Activated CD4-positive, alpha-beta T cell treated with anti-CD3 and anti-CD28 coated beads, Interleukin-2, amount 50 U/mL, for 24 hours (primary cell): ENCODE results near the gene RNF5.
"Not testable (repeated sequence)": the region's sequence is repeated elsewhere in the genome, so short reads cannot be mapped to it uniquely, and the experiment has no call there.

Source experiments
- DNase-seq, 2 donors: peaks; one replicate each; pipeline ENCODE4 v3.0.0-alpha.2; 2020; ENCODE audit warnings: low read depth in 1 of 2, low spot score in 1 of 2

RNF5 gene

DNA sequence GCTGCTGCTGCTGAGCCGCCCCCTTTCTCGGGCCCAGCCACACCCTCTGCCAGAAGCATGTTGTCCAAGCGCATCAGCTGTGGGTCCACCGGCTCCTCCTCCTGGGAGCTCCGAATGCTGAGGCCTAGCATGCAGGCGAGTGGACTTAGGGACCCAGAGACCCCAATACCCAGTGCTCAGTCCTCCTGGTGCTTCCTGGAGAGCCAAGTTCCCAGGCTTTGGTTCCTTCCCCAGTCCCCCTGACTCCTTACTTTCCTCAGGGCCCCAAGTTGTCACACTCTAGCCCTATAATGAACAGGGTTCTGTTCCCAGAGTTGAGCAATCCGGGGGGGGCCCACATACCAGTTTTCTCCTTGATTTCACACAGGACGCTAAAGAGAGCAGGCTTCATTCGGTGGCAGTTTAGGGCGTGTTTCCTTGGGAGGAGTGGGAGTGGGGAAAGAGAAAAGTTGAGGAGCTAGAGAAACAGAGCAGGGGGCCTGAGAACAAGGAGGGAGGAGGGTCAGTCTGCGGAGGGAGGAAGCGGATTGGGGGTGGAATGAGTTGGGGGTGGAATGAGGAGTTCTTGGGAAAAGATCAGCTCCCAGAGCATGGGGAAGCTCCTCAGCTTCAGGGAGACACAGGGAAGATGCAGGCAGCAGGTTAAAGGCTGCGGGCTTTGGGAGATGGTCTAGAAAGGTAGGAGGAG, 10.3 kb downstream of the RNF5 start:
- no peak for DNase-seq

DNA sequence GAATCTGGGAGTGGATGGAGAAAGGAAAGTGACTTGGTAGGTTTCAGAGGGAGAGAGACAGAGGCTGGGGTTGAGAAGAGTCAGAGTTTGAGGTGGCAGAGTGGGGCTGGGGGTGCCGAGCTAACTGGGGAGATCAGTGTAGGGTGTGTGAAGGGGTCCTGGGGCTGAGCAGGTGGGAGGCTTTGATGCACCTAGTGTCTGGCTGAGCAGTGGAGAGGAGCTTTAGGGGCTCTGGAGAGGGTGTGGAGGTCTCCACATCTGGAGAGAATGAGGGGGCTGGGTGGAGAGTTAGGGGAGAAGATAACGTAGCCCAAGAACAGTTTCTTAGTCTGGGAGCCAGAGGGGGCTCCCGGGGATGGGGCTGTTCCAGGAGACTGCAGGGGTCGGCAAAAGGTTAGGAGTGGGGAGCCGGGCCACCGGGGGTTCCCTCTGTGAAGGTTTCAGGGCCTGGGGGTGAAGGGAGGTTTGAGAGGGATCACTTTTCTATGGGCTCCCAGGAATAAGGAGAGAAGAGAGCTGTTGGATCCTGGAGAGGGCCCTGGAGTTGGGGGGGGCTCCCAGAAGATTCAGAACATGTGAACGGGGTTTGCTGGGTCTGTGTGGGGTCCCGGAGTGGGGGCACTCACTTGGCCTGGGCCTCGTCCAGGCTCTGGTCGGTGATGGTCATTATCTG, 11.0 kb downstream of the RNF5 start:
- no peak for DNase-seq

DNA sequence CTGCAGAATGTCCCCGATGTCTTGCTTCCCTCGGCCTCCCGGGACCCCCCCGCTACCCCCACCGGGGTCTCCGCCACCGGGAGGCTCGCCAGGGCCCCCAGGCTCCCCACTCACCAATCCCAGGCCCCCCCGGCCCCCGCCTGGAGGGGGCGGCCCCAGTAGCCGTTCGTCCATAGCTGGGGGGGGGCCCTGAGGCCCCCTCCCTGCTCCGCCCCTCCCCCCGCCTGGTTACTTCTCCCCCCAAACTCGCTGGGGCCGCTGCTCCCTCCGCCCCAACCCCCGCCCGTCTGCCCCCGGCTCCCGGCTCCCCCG, 11.5 kb downstream of the RNF5 start:
- no peak for DNase-seq

DNA sequence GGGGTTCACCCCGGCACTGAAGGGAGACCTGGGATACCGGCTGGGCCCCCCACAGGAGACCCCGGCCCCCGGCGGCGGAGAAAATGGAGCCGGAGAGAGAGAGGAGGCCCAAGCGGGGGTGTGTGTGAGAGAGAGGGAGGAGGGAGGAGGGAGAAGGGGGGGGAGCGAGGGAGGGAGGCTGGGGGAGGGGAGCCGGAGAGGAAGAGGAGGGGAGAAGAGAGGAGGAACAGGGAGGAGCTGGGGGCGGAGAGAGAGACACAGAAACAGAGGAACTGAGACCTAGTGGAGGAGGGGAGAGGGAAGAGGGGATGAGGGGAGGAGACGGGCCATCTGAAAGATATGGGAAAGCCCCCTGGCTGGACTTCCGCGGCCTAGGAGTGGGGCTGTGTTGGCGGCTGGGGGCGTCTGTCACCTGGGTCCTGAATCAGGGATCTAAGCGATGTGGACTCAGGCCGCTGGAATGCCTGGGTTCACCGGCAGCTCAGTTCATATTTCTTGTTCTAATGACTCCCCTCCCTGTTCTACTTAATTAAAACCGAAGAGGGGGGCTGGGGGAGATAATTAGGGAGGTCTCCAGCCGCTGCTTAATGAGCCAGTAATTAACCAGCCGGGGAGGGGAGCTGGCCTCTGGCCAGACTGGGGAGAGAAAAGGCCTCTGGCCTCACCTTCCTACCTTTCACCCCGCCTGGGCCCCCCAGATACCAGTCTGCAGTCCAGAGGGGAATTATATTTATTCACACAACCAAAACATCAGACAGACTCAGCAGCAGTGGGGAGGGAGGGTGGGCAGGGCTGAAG, 12.0 kb downstream of the RNF5 start, which contains the start of gene PBX2:
Gene PBX2 (minus strand): TSS at position 149 of the 798 bp plus-strand sequence. CDS start 287 bp downstream, outside the sequence.
- DNase-seq, result peak; percentile 49 to 82

DNA sequence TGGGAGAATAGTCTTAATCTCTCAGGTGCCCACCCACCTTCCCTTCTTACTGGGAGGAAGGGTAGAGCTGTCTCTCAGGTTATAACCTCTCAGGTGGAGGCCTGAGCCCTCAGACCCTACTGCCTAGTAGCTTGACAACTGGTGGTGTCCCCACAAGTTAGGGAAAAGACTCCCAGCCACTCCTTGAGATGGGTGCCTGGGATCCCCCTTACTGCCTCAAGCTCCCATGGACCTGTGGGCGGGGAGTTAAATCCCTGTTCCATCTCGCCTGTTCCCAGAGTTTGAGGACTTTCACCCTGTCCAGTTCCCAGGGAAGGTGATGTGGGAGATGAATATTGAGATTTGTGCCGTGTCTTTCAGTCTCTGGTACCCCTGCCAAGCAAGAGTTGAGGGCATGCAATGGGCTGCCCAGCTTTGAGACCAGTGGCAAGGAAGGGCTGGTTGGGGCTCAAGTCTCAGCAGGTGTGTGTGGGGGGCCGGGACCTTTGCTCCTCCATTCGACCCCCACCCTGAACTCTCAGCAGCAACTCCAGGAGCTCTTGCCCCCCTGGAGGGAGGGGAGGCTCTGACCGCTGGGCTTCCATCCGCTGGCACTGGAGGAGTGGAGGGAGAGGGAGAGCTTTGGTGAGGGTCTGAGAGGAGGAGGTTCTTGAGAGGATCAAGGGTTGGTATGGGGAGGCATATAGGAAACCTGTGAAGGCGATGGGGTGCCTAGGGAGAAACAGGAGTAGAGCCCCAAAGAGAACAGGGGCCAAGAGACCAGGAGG, 12.9 kb downstream of the RNF5 start:
- no peak for DNase-seq

DNA sequence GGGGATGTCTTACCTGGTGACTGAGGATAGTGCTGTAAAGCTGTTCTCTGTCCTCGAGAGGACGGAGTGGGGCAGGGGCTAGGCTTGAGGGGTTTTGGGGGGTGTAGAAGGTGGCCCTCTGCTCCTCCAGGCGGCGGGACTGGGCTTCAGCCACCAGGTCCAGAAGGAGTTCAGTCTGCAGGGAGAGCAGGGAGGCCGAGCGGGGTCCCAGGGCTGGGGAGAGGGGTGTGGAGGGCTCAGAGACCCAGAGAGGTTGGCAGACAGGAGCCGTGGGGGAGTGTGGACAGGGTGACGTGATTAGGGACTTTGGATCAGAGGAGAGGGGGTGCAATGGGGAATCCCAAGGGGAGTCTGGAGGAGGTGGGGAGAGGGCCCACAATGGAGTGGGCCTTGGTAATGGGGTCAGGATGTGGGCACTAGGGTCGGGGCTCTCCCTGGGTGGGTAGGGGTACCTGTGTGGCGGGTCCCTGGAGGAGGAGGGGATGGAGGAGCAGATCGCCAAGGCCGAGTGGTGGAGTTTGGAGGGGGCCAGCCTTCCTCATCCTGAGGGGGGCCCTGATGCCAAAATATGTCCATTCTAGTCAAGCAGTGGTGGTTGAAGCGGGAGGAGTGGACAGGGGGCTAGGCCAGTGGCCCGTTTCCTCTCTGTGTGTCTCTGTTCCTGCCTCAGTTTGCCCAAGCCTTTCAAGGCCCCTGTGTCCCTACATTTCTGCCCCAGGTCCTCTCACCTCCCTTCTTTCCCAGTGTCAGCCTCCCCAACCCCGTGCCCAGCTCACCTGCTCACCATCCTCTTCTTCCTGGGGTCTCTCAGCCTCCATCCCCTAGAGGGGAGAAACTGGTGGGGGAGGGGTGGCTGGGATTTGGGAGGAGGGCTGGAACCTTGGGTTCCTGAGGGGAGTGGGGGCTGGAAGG, 13.7 kb downstream of the RNF5 start:
- no peak for DNase-seq

DNA sequence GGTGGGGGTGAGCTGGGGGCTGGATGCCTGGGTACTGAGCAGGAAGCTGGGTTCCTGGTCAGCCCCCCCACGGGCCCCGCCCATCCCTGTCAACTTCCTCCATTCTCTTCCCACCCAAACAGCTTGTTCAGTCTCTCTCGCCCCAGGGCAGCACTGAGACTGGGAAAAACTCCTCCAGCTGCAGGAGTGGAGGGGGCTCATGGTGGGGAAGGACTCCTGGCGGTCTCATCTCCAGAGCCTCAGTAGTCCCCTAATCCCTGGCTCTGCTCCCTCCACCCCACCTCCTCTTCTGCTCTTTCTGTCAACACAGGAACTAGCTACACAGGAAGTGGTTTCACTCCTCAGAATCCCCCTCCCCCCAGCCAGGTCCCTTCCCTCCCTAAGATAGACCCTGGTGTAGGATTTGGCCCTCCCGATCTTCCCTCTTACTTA, 14.4 kb downstream of the RNF5 start, which contains the start of gene GPSM3:
Gene GPSM3 (minus strand): TSS at position 36 of the 432 bp plus-strand sequence. CDS start 130 bp downstream, outside the sequence.
- no peak for DNase-seq

DNA sequence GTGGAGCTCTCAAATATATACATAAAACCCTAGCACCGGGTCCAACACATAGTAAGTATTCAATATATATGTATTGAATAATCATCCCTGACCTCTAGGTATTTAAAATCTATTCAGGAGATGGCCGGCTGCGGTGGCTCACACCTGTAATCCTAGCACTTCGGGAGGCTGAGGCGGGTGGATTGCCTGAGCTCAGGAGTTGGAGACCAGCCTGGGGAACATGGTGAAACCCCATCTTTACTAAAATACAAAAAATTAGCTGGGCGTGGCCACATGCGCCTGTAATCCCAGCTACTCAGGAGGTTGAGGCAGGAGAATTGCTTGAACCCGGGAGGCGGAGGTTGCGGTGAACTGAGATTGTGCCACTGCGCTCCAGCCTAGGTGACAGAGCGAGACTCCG, 14.9 kb downstream of the RNF5 start:
- DNase-seq, result not testable (repeated sequence)

DNA sequence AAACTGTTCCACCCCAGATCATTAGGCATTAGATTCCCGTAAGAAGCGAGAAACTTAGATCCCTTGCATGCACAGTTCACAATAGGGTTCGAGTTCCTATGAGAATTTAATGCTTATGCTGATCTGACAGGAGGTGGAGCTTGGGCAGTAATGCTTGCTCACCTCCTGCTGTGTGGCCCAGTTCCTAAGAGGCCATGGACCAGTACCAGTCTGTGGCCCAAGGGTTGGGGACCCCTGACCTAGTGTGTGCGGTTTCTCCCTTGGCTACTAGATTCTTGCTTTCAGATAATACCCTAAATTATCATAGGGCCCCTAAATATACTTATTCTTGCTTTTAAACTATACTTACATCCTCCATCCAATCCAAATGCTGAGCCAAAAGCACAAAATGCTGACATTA, 16.2 kb downstream of the RNF5 start:
- no peak for DNase-seq

DNA sequence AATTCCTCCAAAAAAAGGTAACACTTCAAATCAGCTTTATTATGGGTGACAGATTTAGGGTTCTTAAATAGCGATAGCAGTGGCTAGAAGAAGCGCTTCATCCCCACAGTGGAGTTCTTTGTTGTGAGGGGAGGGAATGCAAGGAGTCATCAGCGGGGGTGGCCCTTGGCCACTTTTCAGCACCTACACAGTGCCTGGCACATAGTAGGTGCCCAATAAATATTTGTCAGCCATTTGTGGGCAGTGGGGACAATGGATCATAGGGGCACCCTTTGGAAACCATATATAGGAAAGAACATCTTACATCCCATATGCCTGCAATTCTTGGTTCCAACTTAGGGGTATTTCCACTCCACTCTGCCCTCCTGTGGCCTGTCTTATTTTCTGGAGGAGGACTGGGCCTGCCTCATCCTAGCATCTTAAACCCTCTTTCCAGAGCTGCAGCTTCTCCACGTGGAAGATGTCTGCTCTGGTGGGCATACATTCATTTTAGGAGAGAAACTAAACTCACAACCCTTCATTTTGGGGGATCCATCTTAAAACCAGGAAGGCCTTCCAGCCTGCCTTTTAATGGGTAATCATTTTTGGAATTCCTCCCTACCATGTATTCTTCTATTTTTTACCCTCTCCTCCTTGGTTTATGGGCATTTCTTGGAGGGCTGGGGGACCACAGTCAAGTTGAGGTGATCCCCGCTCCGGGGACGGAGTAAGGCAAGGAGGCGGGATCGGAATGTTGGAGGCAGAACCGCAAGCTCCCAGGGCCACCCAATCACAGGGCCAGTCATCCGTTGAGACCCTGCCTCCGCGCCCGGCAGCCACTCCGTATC, 16.8 kb downstream of the RNF5 start:
- DNase-seq, result no peak

DNA sequence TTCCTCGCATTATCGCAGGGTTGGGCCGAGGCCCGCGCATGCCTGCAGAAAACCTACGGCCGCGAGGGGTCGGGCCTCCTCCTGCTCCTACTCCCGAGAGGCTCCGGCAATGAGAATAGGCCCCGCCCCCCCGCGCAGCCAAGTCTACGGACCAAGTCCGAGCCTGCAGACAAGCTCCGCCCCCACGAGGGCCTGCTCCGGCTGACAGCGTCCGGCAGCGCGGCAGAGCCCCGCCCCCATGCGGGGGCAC, 17.4 kb downstream of the RNF5 start:
- DNase-seq, result peak; percentile 99 to 100

DNA sequence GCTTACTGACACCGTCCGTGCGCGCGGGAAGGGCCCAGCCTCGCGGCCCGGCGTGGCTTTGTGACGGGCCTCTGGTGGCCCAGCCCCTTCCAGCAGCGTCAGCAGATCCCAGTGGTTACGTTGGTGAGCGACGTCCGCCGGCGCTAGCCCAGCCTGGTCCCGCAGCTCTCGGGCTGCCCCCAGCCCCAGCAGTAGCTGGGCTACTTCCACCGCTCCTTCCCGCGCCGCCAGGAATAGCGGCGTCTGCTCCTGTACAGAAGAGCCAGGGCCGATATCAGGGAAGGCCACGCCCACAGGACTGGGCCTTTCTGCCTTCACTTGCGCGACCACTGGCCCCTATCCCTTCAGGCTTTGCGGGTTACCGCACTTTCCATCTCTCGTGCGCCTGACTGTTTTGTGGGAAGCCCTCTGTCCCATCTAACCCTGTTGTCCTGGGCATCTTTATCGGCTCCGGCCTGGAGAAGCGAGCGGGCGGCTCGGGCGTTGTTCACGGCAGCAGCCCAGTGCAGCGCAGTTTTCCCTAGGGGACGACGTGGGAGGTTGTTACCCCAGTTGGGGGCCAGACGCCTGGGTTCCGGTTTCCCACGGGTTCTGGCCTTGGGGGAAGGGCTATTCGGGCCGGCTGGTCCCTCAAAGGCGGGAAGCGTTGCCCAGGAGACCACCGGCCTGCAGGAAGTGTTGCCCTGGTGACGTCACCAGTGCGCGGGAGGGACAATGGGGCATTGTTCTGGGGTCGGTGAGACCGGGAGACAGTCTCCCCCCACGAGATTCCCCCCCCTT, 17.9 kb downstream of the RNF5 start:
- DNase-seq, result no peak

DNA sequence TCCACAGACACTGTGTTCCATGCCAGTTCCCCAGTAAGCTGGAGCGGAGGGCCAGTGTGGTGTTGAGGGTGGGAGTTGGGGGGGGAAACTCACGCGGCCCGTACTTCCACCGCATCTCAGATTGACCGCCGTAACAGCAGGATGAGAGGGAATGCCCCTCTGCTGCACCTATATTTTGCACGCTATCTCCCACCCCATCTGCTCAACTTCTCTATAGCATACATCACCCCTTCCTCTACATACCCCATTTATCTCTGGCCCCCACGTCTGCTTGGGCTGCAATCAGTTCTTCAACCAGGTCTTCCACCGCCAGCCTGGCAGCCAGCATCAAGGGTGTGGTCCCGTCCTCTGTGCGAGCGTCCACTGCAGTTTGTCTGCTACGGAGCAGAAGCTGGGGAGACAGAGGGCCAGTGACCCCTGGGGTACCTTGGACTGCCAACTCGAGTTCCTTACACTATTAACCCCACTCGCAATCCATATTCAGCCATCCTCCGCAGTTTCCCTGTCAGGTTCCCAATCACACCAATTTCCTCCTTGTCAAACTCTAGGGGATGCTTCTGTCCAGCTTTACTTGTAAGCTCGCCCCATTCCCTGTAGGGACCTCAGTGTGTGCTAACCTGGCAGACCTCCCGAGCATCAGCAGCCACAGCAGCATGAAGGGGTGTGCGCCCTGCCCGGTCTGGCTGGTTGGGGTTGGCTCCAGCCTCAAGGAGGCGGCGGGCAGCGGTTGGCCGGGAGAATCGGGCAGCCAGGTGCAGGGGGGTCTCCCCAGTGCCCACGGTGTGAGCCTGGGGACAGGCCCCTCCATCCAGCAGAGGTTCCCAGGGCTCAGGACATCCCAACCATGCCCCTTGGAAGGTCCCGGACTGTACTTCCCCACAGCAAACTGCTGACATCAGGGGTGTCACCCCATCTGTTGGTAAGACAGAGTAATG, 18.7 kb downstream of the RNF5 start:
- no peak for DNase-seq

DNA sequence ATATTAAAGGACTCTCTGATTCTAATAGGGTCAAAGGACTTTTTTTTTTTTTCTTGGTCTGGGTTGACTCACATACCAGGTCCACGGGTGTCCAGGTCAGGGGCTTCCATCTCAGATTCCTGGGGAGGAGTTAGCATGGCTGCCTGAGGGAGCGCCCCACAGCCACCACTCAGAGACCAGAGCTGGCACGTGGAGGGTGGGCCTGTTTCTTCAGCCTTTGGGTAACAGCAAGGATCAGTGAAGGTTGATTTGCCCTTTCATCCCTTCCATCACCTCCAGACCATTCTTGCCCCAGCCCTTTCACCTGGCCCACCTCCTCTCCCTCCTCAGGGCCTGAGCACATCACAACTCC, 20.1 kb downstream of the RNF5 start:
- DNase-seq, result no peak

DNA sequence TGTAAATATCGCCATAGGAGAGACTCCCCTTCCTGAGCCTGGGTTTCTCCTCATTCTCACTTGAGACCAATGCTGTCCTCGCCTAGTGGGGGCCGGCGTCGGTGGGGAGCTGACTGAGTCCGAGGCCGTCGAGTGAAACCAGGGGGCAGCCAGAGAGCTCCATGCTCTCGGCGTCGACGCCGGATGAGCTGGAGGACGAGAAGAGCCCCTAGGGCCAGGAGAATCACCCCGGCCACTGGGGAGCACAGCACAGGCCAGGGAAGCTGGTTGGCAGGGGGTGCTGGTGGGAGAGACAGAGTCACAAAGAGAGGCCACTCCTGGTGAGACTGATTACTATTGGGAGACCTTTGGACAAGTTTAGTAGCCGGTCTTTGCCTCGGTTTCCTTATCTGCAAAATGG, 20.7 kb downstream of the RNF5 start:
- DNase-seq, result no peak

DNA sequence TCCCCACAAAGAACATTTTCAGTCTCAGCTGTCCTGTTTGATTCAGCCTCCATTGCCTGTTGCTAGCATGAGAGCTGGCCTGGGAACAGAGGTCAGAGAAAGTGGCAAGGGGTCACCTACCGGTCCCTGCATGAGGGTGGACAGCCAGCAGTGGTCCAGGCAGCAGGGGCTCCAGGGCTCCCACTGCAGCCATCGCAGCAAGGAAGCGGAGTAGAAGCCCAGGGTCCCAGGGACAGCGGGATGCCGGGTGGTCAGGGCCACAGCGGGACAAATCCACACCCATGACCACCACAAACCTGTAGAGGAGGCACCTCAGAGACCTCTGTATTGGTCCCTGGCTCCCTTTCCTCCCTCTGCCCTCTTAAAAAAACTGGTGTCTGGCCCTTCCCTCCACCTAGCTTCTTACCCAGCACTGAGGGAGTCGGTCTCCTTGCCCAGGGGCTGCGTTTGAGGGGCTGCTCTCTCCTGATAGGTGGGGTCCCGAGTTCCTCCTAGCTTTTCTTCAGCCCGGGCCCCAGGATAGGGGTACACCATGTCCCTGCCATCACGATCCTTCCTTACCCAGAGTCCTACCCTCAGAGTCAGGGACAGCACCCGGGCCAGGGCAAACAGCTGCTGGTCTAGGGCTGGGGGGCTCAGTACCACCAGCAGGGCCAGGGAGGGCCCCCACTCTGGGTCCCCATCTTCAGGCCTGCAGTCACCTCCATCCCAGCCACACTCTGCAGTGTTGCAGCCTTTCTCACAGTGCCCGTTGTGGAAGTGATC, 22.7 kb downstream of the RNF5 start:
- DNase-seq, result no peak

DNA sequence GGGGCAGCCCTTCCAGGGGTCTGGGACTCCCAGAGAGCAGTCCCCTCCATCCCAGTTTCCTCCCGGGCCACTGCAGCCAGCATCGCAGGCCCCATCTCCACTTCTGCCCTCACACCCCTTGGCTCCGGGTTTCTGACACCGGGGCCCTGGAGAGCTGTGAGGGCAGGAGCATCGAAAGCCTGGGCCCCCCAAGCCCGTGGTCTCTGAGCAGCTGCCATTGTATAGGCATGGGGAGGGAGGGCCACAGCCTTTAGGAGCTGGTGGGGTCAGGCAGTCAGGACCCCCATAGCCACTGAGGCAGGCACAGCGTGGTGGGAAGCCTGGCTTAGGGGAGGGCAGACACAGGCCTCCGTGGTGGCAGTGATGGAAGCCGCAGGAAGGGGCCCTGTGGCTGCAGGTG, 24.0 kb downstream of the RNF5 start:
- DNase-seq, result no peak
